Measurements from ENCODE around the gene ZBTB7C.

GRCh38 chr18:48314690-48315089, 94.5 kb downstream of the ZBTB7C start:
- TF ChIP-seq, protein P1, sequence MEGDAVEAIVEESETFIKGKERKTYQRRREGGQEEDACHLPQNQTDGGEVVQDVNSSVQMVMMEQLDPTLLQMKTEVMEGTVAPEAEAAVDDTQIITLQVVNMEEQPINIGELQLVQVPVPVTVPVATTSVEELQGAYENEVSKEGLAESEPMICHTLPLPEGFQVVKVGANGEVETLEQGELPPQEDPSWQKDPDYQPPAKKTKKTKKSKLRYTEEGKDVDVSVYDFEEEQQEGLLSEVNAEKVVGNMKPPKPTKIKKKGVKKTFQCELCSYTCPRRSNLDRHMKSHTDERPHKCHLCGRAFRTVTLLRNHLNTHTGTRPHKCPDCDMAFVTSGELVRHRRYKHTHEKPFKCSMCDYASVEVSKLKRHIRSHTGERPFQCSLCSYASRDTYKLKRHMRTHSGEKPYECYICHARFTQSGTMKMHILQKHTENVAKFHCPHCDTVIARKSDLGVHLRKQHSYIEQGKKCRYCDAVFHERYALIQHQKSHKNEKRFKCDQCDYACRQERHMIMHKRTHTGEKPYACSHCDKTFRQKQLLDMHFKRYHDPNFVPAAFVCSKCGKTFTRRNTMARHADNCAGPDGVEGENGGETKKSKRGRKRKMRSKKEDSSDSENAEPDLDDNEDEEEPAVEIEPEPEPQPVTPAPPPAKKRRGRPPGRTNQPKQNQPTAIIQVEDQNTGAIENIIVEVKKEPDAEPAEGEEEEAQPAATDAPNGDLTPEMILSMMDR (IDR thresholded peaks at IDR 0.05): no peak
- TF ChIP-seq EZH2phosphoT487 (IDR thresholded peaks at IDR 0.05) (no peak), EZH2 (IDR thresholded peaks at IDR 0.05) (no peak)
